Measurements from ENCODE around the gene TNFRSF21.
"Not testable (repeated sequence)": the region's sequence is repeated elsewhere in the genome, so short reads cannot be mapped to it uniquely, and the experiment has no call there.

The TNFRSF21 gene

DNA sequence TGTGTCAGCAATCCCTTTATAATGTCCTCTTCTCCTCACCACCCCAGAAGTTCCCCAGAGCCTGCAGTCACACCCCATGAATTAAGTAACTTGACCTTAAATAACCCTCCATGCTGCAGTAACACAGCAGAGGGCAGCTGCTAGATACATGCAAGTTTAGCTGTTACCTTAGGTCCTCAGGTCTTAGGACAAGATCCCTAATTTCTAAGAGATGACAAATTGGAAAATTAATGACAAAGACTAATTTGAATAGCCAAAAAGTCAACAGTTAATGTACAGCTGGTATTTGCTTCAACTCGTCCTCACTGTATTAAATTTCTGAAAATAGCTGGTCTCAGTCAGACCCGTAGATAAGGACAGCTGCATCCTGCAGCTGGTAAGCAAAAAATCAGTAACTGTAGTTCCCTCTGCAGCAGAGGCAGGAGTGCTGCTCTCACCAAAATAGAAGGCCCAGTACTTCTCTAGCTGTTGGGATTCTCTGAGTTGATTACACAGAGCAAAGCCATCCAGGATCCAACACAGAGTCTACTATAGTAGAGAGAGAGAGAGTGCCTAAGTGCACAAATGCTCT, 62.4 kb downstream of the TNFRSF21 start:
- FAIRE-seq = no peak

- no peak for FAIRE-seq
Measured at GRCh38 chr6:47246551-47246950, 63.2 kb downstream of the TNFRSF21 start.

DNA sequence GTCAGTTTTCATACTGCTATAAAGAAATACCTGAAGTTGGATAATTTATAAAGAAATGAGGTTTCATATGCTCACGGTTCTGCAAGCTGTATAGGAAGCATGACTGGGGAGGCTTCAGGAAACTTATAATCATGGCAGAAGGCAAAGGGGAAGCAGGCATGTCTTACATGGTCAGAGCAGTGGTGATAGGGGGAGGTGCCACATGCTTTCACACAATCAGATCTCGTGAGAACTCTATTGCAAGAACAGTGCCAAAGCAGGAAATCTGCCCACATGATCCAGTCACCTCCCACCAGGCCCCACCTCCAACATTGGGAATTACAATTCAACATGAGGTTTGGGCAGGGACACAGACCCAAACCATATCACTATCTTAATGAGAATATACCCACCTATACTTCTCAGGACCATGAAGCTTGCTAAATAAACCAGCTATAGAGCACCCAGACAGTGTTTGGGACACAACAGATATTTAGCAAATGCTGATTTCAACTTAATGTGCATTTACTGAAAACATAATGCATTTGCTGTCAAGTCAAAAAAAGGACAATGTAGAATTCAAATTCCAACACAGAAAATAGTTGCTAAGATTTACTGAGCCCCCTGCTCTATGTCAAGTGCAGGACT, 63.8 kb downstream of the TNFRSF21 start:
- FAIRE-seq = no peak

DNA sequence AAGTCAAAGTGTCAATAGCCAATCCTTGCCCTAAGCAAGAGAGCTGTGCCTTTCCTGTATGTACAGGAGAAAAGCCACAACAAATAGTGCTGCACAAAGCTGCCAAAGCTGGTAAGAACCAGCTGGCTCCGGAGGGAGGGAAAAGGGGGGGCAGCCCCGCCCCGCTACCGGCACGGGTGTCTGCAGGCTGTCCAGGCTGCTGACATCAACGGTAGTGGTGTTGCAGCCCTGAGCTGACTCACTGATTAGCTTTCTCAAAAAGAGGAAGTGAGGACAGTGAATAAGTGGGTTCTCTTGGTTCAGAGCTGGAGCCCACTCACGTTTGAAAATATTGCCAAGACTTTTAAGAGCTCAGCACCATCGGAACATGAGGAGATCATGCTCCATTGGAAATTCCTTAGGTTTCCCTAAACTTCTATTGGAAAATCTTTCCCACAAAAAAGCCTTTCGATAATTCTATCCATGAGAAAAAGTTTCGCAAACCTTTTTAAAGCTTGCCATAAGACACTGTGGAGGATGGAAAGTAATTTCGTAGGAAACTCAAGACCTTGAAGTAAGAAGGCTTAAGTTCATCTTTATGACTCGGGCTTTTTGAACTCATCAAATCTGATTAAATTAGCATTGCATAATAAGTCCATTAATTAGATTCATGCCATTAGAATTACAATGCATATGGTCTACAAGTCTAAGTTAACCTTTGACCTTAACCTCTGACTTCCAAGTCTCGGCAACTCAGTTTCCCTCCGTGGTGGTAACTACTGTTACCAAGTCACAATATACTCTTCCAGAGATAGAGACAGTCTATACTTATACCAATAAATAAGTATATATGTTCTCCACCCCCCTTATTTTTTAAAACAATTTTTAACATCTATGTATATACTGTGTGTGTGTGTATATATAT, 67.0 kb downstream of the TNFRSF21 start:
- FAIRE-seq = no peak

GRCh38 chr6:47241742-47242482, 67.8 kb downstream of the TNFRSF21 start:
- FAIRE-seq = no peak

- no peak for FAIRE-seq
Measured at GRCh38 chr6:47240277-47240890, 69.3 kb downstream of the TNFRSF21 start.

GRCh38 chr6:47239546-47239945, 70.2 kb downstream of the TNFRSF21 start:
- no peak for FAIRE-seq

- FAIRE-seq = no peak
Measured at GRCh38 chr6:47238456-47238995, 71.2 kb downstream of the TNFRSF21 start.

DNA sequence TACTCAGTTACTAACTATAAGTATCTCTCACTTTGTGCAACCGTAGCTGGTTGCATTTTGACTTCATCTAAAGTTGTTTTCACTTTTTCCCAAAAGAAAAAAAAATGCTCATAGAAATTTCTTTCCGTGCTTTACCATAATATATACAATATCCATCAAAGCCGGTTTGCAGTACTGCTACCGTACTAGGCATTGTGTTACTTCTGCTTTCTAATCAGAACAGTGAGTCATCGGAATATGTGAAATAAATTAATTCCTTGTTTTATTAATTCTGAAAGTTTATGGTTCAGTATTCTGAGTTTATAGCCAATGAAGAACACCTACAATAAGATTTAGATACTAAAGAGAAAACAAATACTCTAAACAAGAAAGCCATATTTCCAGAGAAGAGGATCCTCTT, 72.5 kb downstream of the TNFRSF21 start:
- no peak for FAIRE-seq

DNA sequence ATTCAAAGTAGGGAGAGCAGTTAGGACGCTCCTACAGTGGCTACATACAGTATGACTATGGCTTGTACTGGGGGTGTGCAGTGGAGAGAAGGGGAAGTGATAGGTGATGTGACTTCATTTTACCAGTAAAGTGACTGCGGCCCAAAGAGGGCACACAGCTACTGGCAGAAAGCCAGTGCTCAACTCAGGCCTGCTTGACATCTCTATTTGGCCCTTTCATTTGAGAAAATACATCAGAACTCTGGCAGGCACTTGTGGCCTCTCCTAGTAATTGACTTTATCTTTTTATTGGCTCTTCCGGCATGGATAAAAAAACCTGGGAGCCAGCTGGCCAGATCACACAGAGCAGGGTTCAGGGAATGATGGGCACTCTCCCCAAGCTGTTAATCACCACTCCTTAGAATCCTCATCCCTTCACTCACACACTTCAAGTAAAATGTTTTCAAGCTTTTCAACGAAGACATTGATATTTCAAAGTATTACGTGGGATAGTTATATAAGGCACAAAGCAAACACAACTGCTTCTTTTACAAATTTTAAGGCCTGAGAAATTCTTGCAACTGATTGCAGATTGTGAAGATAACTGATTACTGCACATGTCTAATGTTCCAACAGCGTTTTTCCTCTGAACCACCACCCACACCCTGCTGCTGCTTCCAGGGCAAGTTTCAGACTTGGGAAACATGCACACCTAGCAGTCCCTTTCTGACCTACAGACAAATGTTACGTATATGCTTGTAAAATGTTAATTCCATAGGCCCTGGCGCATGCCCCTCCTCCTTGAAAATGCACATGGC, 73.5 kb downstream of the TNFRSF21 start:
- FAIRE-seq = no peak

DNA sequence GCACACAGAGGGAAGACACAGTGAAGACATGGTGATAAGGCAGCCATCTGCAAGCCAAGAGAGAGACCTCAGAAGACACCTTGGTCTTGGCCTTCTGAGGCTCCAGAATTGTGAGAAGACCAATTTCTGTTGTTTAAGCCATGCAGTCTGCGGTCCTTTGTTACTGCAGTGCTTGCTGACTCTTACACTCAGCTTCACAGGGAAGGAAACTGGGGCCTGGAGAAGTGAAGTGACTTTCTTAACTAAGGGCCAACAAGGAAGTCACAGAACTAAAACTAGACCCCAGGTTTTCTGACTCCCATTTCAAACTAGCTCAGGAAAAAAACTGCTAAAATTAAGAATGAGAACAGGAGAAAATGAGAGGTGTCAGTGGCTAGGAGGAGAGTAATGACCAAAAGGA, 74.3 kb downstream of the TNFRSF21 start:
- no peak for FAIRE-seq

GRCh38 chr6:47234266-47234933, 75.3 kb downstream of the TNFRSF21 start:
- FAIRE-seq = no peak

DNA sequence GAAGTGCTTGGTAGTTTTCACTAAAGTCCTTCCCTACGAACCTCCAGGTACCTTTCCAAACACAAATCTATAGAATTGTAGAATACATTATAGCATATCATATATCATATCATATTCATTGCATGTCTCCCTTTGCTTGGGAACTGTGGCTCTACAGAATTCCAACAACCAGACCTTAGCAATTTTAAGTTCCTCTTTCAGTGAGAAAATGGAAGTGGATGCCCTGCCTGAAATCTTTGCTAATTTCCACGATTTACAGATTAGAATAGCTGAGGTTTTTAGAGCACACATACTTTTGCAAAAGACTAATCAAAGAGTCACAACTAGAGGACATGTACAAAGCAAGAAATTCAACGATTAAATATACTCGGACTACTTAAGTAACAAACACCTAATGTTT, 78.6 kb downstream of the TNFRSF21 start:
- FAIRE-seq = no peak

- FAIRE-seq = no peak
Measured at GRCh38 chr6:47230579-47230978, 79.1 kb downstream of the TNFRSF21 start.

- no peak for FAIRE-seq
Measured at GRCh38 chr6:47229255-47229654, 80.5 kb downstream of the TNFRSF21 start.

DNA sequence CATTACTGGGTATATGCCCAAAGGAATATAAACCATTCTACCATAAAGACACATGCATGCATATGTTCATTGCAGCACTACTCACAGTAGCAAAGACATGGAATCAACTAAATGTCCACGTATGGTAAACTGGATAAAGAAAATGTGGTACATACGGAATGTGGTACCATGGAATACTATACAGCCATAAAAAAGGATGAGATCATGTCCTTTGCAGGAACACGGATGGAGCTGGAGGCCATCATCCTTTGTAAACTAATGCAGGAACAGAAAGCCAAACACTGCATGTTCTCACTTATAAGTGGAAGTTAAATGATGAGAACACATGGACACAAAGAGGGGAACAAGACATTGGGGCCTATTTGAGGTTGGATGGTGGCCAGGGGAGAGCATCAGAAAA, 81.6 kb downstream of the TNFRSF21 start:
- FAIRE-seq = not testable (repeated sequence)

GRCh38 chr6:47223251-47223650, 86.5 kb downstream of the TNFRSF21 start:
- not testable (repeated sequence) for FAIRE-seq

- FAIRE-seq = no peak
Measured at GRCh38 chr6:47221565-47221964, 88.1 kb downstream of the TNFRSF21 start.

GRCh38 chr6:47209632-47210031, 100.1 kb downstream of the TNFRSF21 start:
- FAIRE-seq = no peak

- FAIRE-seq = no peak
Measured at GRCh38 chr6:47207261-47207660, 102.4 kb downstream of the TNFRSF21 start.

GRCh38 chr6:47206626-47207025, 103.1 kb downstream of the TNFRSF21 start:
- FAIRE-seq = no peak

Measured in G401.6 (cell line).